ENCODE results near the gene GDA. TPM values are rescaled to one million over a fixed set of nuclear protein-coding genes. Genes with fewer than 3 reads are reported as not detected.

The GDA gene
- total RNA-seq, 2 donors from 2014 or later = not detected

- H3K4me3 Mint-ChIP-seq = no peak overlapping the region
- no peak for ATAC-seq (replicated peaks)
- H3K9me3 Mint-ChIP-seq = no peaks in the 10 kb centered on the region
- peaks cover 8% of the 10 kb centered on the region for H3K27me3 Mint-ChIP-seq
- H3K36me3 Mint-ChIP-seq (ENCODE audit: low read depth) = no peaks in the 10 kb centered on the region
- peaks cover 6% of the 10 kb centered on the region for H3K4me1 Mint-ChIP-seq
- no peak overlapping the region for H3K27ac Mint-ChIP-seq
These were observed 143.8 kb downstream of the GDA start for GRCh38 chr9:72292874-72293607.

- no peak for ATAC-seq (replicated peaks)
- Mint-ChIP-seq H3K36me3 (ENCODE audit: low read depth) (no peaks in the 10 kb centered on the region), H3K4me1 (peaks cover 10% of the 10 kb centered on the region), H3K4me3 (no peak overlapping the region), H3K27me3 (peaks cover 8% of the 10 kb centered on the region), H3K9me3 (no peaks in the 10 kb centered on the region), H3K27ac (no peak overlapping the region)
These were observed 145.7 kb downstream of the GDA start for GRCh38 chr9:72294936-72295335.

DNA sequence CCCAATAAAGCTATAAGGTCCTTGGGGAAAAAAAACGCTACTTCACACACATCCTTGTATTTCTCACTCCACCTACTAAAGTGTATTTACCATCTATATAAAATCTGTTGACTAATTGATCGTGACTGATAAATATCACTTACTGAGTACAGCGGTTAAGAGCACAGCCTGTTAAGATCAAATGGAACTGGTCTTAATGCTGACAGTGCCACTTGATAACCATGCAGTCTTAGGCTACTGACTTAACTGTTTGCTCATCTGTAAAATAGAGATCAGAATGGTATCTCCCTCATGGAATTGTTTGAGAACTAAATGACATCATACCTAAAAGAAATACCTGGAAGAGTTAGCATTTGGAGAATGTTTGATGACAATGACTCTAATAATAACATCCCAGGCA lies 148.3 kb downstream of the GDA start:
- H3K36me3 Mint-ChIP-seq (ENCODE audit: low read depth) = no peaks in the 10 kb centered on the region
- H3K4me1 Mint-ChIP-seq = peaks cover 22% of the 10 kb centered on the region
- no peaks in the 10 kb centered on the region for H3K9me3 Mint-ChIP-seq
- no peak overlapping the region for H3K27ac Mint-ChIP-seq
- peaks cover 3% of the 10 kb centered on the region for H3K27me3 Mint-ChIP-seq
- no peak for ATAC-seq (replicated peaks)
- H3K4me3 Mint-ChIP-seq = no peak overlapping the region

- H3K4me1 Mint-ChIP-seq = peaks cover 22% of the 10 kb centered on the region
- H3K27me3 Mint-ChIP-seq = peaks cover 3% of the 10 kb centered on the region
- H3K27ac Mint-ChIP-seq = no peak overlapping the region
- H3K9me3 Mint-ChIP-seq = no peaks in the 10 kb centered on the region
- no peak for ATAC-seq (replicated peaks)
- H3K36me3 Mint-ChIP-seq (ENCODE audit: low read depth) = no peaks in the 10 kb centered on the region
- H3K4me3 Mint-ChIP-seq = no peak overlapping the region
These were observed 149.9 kb downstream of the GDA start for GRCh38 chr9:72299017-72299603.

DNA sequence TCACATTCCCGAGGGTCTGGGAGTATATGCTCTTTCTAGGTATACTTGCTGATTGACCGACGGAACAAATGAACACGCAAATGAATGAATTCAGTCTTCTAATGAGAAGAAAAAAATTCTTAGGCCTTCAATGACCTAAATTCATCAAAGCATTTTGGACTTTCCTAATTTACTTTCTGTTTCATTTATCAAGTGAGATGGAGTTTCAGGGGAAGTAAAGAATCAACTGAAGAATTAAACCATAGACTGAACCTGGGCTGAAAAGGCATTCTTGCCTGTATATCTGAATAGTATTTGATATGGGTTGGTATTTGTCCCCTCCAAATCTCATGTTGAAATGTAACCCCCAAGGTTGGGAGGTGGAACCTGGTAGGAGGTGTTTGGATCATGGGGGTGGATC lies 151.6 kb downstream of the GDA start:
- H3K9me3 Mint-ChIP-seq = no peaks in the 10 kb centered on the region
- H3K4me1 Mint-ChIP-seq = peaks cover 31% of the 10 kb centered on the region
- no peaks in the 10 kb centered on the region for H3K36me3 Mint-ChIP-seq (ENCODE audit: low read depth)
- peak overlapping the region; percentile 71 for H3K27ac Mint-ChIP-seq
- peak overlapping the region; percentile 67 for H3K4me3 Mint-ChIP-seq
- no peaks in the 10 kb centered on the region for H3K27me3 Mint-ChIP-seq
- no peak for ATAC-seq (replicated peaks)

Other genes with a start within 250 kb of the GDA start
- gene ABHD17B, start 238.2 kb upstream of the GDA start, total RNA-seq = 10 to 100 TPM in 1 of 2 donors, 1 to 10 TPM in 1; 7.1 to 15.6 TPM
- gene C9orf85, start 237.8 kb upstream of the GDA start, total RNA-seq = 10 to 100 TPM in 1 of 2 donors, 1 to 10 TPM in 1; 7.1 to 10.9 TPM
- not detected for gene C9orf57, start 88.8 kb upstream of the GDA start, total RNA-seq
- 100 to 1,000 TPM; 104 to 175 TPM for gene ZFAND5, start 215.8 kb downstream of the GDA start, total RNA-seq

All from activated T-helper 17 cell treated with anti-CD3 and anti-CD28 coated beads, Interleukin-2, amount 50 U/mL, for 72 hours (primary cell).